H1 (cell line): ENCODE data around the gene ADARB2. TPM values are rescaled to one million over a fixed set of nuclear protein-coding genes. Genes with fewer than 3 reads are reported as not detected.

ENCODE experiments used
- CHD1 ChIP-seq: IDR thresholded peaks from 2 replicates; pipeline ENCODE4 v1.6.1; 2012; ENCODE audit warnings: low read depth, low read length, improper control_type of control experiment
- CHD2 ChIP-seq: IDR thresholded peaks from 2 replicates; pipeline ENCODE4 v1.6.1; 2012; ENCODE audit warnings: low read length, improper control_type of control experiment
- polyA plus RNA-seq, 7 experiments: library from polyadenylated mRNA; depleted of rRNA in 3 of 7; stranded (reverse) in 5 of 7; unstranded in 2 of 7; fragments of >200 nt in 5 of 7; fragments of 200-250 nt in 2 of 7; gene quantifications; 1 replicate in 5 of 7; 2 replicates in 1 of 7; 4 replicates in 1 of 7; pipeline versions ENCODE4 v1.2.1 to v1.2.3, GENCODE V29; 2011 to 2013; ENCODE audit warnings: missing spikeins in 2 of 7, mixed read lengths in 2 of 7
- total RNA-seq: library from RNA; stranded (reverse); fragmentation: NEBNext Ultra II Directional; extraction: Animal tissue kit (Norgen Biotek cat#: 25700); gene quantifications from 2 replicates; pipeline ENCODE4 v1.2.1, GENCODE V29; 2021
- TF ChIP-seq, protein P1 (sequence below): fragments of 300-600 bp; sonication (generic); IDR thresholded peaks from 2 replicates; pipeline ENCODE4 v1.7.1; 2012; ENCODE audit warnings: low read length, moderate library complexity, mild to moderate bottlenecking, inconsistent platforms; ENCODE audit not compliant: insufficient replicate concordance

The ADARB2 gene
- total and polyA plus RNA-seq, 2 of the 8 experiments (the other 6 are each of a cell fraction or from before 2014, with no cell fraction given): 2.2 to 2.8 TPM

DNA sequence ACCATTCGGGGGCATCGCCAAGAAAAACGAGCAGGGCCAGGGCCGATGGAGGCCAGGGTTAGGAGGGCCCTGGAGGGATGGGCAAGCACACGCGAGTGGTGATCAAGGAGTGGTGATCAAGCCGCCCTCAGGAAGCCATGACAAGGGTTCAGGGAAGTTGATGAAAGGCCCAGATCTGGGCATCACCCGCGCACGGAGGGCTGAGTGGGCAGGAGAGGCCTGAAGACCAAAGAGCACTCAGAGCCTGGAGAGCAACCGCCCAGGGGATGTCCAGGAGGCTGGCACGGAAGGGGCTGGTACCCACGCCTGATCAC is 566.5 kb downstream of the ADARB2 start (continued):
- TF ChIP-seq, protein P1, sequence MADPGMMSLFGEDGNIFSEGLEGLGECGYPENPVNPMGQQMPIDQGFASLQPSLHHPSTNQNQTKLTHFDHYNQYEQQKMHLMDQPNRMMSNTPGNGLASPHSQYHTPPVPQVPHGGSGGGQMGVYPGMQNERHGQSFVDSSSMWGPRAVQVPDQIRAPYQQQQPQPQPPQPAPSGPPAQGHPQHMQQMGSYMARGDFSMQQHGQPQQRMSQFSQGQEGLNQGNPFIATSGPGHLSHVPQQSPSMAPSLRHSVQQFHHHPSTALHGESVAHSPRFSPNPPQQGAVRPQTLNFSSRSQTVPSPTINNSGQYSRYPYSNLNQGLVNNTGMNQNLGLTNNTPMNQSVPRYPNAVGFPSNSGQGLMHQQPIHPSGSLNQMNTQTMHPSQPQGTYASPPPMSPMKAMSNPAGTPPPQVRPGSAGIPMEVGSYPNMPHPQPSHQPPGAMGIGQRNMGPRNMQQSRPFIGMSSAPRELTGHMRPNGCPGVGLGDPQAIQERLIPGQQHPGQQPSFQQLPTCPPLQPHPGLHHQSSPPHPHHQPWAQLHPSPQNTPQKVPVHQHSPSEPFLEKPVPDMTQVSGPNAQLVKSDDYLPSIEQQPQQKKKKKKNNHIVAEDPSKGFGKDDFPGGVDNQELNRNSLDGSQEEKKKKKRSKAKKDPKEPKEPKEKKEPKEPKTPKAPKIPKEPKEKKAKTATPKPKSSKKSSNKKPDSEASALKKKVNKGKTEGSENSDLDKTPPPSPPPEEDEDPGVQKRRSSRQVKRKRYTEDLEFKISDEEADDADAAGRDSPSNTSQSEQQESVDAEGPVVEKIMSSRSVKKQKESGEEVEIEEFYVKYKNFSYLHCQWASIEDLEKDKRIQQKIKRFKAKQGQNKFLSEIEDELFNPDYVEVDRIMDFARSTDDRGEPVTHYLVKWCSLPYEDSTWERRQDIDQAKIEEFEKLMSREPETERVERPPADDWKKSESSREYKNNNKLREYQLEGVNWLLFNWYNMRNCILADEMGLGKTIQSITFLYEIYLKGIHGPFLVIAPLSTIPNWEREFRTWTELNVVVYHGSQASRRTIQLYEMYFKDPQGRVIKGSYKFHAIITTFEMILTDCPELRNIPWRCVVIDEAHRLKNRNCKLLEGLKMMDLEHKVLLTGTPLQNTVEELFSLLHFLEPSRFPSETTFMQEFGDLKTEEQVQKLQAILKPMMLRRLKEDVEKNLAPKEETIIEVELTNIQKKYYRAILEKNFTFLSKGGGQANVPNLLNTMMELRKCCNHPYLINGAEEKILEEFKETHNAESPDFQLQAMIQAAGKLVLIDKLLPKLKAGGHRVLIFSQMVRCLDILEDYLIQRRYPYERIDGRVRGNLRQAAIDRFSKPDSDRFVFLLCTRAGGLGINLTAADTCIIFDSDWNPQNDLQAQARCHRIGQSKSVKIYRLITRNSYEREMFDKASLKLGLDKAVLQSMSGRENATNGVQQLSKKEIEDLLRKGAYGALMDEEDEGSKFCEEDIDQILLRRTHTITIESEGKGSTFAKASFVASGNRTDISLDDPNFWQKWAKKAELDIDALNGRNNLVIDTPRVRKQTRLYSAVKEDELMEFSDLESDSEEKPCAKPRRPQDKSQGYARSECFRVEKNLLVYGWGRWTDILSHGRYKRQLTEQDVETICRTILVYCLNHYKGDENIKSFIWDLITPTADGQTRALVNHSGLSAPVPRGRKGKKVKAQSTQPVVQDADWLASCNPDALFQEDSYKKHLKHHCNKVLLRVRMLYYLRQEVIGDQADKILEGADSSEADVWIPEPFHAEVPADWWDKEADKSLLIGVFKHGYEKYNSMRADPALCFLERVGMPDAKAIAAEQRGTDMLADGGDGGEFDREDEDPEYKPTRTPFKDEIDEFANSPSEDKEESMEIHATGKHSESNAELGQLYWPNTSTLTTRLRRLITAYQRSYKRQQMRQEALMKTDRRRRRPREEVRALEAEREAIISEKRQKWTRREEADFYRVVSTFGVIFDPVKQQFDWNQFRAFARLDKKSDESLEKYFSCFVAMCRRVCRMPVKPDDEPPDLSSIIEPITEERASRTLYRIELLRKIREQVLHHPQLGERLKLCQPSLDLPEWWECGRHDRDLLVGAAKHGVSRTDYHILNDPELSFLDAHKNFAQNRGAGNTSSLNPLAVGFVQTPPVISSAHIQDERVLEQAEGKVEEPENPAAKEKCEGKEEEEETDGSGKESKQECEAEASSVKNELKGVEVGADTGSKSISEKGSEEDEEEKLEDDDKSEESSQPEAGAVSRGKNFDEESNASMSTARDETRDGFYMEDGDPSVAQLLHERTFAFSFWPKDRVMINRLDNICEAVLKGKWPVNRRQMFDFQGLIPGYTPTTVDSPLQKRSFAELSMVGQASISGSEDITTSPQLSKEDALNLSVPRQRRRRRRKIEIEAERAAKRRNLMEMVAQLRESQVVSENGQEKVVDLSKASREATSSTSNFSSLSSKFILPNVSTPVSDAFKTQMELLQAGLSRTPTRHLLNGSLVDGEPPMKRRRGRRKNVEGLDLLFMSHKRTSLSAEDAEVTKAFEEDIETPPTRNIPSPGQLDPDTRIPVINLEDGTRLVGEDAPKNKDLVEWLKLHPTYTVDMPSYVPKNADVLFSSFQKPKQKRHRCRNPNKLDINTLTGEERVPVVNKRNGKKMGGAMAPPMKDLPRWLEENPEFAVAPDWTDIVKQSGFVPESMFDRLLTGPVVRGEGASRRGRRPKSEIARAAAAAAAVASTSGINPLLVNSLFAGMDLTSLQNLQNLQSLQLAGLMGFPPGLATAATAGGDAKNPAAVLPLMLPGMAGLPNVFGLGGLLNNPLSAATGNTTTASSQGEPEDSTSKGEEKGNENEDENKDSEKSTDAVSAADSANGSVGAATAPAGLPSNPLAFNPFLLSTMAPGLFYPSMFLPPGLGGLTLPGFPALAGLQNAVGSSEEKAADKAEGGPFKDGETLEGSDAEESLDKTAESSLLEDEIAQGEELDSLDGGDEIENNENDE: no peak
- TF ChIP-seq CHD1 (no peak), CHD2 (no peak)
